SK-N-SH (cell line): Measurements from ENCODE around the gene BCL7C. TPM values are rescaled to one million over a fixed set of nuclear protein-coding genes. Genes with fewer than 3 reads are reported as not detected.
A peak's percentile ranks its signal among the peaks of the same experiment; 100 is the strongest.

ENCODE experiments used
- CHD2 ChIP-seq: fragments of 150-350 bp; IDR thresholded peaks from 2 replicates; pipeline ENCODE4 v1.6.1; 2018; ENCODE audit warnings: low read length; ENCODE audit not compliant: partially characterized antibody
- CTCF ChIP-seq: fragments of 200-600 bp; sonication (generic); IDR thresholded peaks from 2 replicates; pipeline ENCODE4 v1.6.1; 2017; ENCODE audit warnings: antibody characterized with exemption, mild to moderate bottlenecking, moderate library complexity
- FOXJ3 ChIP-seq: sonication (generic); formaldehyde crosslinking; IDR thresholded peaks from 2 replicates; pipeline ENCODE4 v1.5.1; 2020; ENCODE audit warnings: mild to moderate bottlenecking, missing genetic modification reagents
- GATA2 ChIP-seq: sonication (generic); formaldehyde crosslinking; IDR thresholded peaks from 2 replicates; pipeline ENCODE4 v1.5.0; 2020; ENCODE audit warnings: mild to moderate bottlenecking, missing genetic modification reagents
- JUND ChIP-seq: IDR thresholded peaks from 2 replicates; pipeline ENCODE4 v1.4.0; 2012
- MAX ChIP-seq: IDR thresholded peaks from 2 replicates; pipeline ENCODE4 v1.4.0; 2012; ENCODE audit warnings: low read depth
- NFIC ChIP-seq: IDR thresholded peaks from 2 replicates; pipeline ENCODE4 v1.4.0; 2012; ENCODE audit warnings: borderline replicate concordance
- NRF1 ChIP-seq: IDR thresholded peaks from 2 replicates; pipeline ENCODE4 v1.6.1; 2012; ENCODE audit warnings: low read depth, mild to moderate bottlenecking, low read length
- POLR2AphosphoS5 ChIP-seq: IDR thresholded peaks from 2 replicates; pipeline ENCODE4 v1.6.1; 2012; ENCODE audit warnings: low read depth, low read length
- SMC3 ChIP-seq: IDR thresholded peaks from 2 replicates; pipeline ENCODE4 v1.6.1; 2012; ENCODE audit warnings: low read depth, low read length, improper control_type of control experiment
- polyA plus RNA-seq, 3 experiments: library from polyadenylated mRNA; depleted of rRNA; stranded (reverse); fragments of >200 nt; gene quantifications; 2 replicates each; pipeline ENCODE4 v1.2.3, GENCODE V29; 2012
- TF ChIP-seq, protein P1 (sequence below): IDR thresholded peaks from 2 replicates; pipeline ENCODE4 v1.4.0; 2012; ENCODE audit warnings: low read depth, borderline replicate concordance
- TF ChIP-seq, protein P2 (sequence below): IDR thresholded peaks from 2 replicates; pipeline ENCODE4; 2012
- TF ChIP-seq, protein P3 (sequence below): IDR thresholded peaks from 2 replicates; pipeline ENCODE4 v1.6.1; 2012; ENCODE audit warnings: mild to moderate bottlenecking, low read depth, low read length, moderate library complexity

BCL7C gene
- polyA plus RNA-seq, 1 of the 3 experiments (the other 2 are of a cell fraction) = 56.3 TPM

DNA sequence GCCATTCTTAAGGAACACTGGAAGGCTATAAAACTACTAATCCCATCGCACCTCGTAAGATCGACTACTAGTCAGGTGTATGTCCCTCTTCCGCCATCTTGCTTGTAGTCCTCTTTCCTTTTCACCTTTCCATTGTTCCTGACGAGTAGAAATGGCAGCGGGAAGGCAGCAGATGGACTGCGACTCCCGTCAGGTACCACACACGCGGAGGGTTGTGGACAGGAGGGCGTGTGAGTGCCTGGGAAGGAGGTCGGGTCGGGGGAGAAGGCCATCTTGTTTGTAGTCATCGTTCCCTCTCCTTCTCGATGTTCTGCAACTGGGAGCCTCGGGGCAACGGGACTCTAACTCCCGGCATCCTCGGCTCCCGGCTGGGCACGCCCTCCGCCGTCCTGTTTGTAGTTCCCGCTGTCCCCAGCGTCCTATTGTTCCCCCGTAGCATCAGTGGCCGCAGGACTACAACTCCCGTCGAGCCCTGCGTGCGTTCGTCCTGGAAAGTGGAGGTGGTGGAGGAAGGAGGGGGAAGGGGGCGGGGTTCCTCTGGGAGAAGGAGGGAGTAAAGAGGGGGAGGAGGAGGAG, 29.2 kb upstream of the BCL7C start (continued):
- TF ChIP-seq MAX = no peak
- TF ChIP-seq, protein P1, sequence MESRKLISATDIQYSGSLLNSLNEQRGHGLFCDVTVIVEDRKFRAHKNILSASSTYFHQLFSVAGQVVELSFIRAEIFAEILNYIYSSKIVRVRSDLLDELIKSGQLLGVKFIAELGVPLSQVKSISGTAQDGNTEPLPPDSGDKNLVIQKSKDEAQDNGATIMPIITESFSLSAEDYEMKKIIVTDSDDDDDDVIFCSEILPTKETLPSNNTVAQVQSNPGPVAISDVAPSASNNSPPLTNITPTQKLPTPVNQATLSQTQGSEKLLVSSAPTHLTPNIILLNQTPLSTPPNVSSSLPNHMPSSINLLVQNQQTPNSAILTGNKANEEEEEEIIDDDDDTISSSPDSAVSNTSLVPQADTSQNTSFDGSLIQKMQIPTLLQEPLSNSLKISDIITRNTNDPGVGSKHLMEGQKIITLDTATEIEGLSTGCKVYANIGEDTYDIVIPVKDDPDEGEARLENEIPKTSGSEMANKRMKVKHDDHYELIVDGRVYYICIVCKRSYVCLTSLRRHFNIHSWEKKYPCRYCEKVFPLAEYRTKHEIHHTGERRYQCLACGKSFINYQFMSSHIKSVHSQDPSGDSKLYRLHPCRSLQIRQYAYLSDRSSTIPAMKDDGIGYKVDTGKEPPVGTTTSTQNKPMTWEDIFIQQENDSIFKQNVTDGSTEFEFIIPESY = peak; percentile 70; the same call in 1 of the 2 replicates
- TF ChIP-seq NFIC = no peak
- TF ChIP-seq CHD2 = peak; percentile 79
- TF ChIP-seq, protein P2, sequence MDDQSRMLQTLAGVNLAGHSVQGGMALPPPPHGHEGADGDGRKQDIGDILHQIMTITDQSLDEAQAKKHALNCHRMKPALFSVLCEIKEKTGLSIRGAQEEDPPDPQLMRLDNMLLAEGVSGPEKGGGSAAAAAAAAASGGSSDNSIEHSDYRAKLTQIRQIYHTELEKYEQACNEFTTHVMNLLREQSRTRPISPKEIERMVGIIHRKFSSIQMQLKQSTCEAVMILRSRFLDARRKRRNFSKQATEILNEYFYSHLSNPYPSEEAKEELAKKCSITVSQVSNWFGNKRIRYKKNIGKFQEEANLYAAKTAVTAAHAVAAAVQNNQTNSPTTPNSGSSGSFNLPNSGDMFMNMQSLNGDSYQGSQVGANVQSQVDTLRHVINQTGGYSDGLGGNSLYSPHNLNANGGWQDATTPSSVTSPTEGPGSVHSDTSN = no peak
- TF ChIP-seq CTCF = no peak
- TF ChIP-seq GATA2 (CRISPR knock-in tag) = no peak
- TF ChIP-seq, protein P3, sequence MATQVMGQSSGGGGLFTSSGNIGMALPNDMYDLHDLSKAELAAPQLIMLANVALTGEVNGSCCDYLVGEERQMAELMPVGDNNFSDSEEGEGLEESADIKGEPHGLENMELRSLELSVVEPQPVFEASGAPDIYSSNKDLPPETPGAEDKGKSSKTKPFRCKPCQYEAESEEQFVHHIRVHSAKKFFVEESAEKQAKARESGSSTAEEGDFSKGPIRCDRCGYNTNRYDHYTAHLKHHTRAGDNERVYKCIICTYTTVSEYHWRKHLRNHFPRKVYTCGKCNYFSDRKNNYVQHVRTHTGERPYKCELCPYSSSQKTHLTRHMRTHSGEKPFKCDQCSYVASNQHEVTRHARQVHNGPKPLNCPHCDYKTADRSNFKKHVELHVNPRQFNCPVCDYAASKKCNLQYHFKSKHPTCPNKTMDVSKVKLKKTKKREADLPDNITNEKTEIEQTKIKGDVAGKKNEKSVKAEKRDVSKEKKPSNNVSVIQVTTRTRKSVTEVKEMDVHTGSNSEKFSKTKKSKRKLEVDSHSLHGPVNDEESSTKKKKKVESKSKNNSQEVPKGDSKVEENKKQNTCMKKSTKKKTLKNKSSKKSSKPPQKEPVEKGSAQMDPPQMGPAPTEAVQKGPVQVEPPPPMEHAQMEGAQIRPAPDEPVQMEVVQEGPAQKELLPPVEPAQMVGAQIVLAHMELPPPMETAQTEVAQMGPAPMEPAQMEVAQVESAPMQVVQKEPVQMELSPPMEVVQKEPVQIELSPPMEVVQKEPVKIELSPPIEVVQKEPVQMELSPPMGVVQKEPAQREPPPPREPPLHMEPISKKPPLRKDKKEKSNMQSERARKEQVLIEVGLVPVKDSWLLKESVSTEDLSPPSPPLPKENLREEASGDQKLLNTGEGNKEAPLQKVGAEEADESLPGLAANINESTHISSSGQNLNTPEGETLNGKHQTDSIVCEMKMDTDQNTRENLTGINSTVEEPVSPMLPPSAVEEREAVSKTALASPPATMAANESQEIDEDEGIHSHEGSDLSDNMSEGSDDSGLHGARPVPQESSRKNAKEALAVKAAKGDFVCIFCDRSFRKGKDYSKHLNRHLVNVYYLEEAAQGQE = no peak
- no peak for TF ChIP-seq NRF1
- TF ChIP-seq FOXJ3 = peak; percentile 36; the same call in 1 of the 2 replicates
- TF ChIP-seq JUND = no peak
- TF ChIP-seq POLR2AphosphoS5 = peak; percentile 28
- TF ChIP-seq SMC3 = no peak
